Ishikawa (cell line): Measurements from ENCODE around the gene CBFA2T2.

Source experiments
- CEBPB ChIP-seq: IDR thresholded peaks from 2 replicates; pipeline ENCODE4 v1.6.1; 2012
- EP300 ChIP-seq: IDR thresholded peaks from 2 replicates; pipeline ENCODE4 v1.6.1; 2012; ENCODE audit warnings: borderline replicate concordance
- FOXM1 ChIP-seq: IDR thresholded peaks from 2 replicates; pipeline ENCODE4 v1.6.1; 2012; ENCODE audit warnings: low read depth, borderline replicate concordance
- MAX ChIP-seq: IDR thresholded peaks from 2 replicates; pipeline ENCODE4 v1.6.1; 2012
- NFIC ChIP-seq: IDR thresholded peaks from 2 replicates; pipeline ENCODE4 v1.6.1; 2012
- RAD21 ChIP-seq: IDR thresholded peaks from 2 replicates; pipeline ENCODE4 v1.6.1; 2012; ENCODE audit warnings: low read depth
- REST ChIP-seq: IDR thresholded peaks from 2 replicates; pipeline ENCODE4 v1.6.1; 2012; ENCODE audit warnings: low read depth, mild to moderate bottlenecking
- TAF1 ChIP-seq: IDR thresholded peaks from 2 replicates; pipeline ENCODE4 v1.6.1; 2012; ENCODE audit warnings: low read depth, mild to moderate bottlenecking
- TCF12 ChIP-seq: IDR thresholded peaks from 2 replicates; pipeline ENCODE4 v1.6.1; 2012; ENCODE audit warnings: low read depth
- USF1 ChIP-seq: IDR thresholded peaks from 2 replicates; pipeline ENCODE4 v1.6.1; 2012
- YY1 ChIP-seq: IDR thresholded peaks from 2 replicates; pipeline ENCODE4 v1.6.1; 2012; ENCODE audit warnings: low read depth
- ZBTB7A ChIP-seq: IDR thresholded peaks from 2 replicates; pipeline ENCODE4 v1.6.1; 2012; ENCODE audit warnings: low read depth

- no peak for TF ChIP-seq MAX
- TF ChIP-seq RAD21 = no peak
- no peak for TF ChIP-seq FOXM1
- TF ChIP-seq REST = no peak
- no peak for TF ChIP-seq USF1
- no peak for TF ChIP-seq NFIC
- no peak for TF ChIP-seq TAF1
- TF ChIP-seq ZBTB7A = no peak
- no peak for TF ChIP-seq YY1
- TF ChIP-seq CEBPB = no peak
- no peak for TF ChIP-seq EP300
- TF ChIP-seq TCF12 = no peak
Observed at GRCh38 chr20:33568868-33569801, 79.2 kb downstream of the CBFA2T2 start.
